Measurements from ENCODE around the gene DNM3.
"Not testable (repeated sequence)": the region's sequence is repeated elsewhere in the genome, so short reads cannot be mapped to it uniquely, and the experiment has no call there.

The DNM3 gene

GRCh38 chr1:172356620-172357019 lies 515.3 kb downstream of the DNM3 start:
- no peak for DNase-seq (ENCODE audit: low read depth, low spot score)

DNA sequence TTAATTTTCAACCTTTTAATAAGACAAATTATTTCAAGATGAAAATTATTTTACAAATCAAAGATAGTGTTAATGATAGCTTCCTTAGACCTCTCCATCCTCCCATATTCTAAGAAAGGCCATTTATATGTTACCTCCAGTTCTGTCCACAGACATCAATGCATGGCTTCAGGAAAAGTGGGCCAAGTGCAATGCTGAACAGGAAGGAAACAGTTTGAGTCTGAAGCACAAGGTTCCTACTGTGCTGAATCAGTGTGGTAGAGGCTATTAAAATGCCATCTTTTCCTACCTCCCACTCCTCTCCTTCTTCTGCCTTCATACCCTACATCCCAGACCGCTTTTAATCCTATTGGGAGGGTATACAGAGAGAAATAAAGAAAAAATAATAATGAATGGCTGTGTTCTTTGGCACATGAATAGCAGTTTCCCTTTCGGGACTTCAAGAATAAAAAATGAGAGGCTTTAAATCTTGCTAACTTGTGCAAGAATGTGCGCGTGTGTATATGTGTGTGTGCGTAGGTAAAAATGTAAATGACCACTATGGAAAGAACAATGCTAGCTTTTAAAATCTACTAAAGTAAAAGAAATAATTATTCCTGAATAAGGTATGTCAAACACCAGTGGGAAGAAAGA lies 516.6 kb downstream of the DNM3 start:
- DNase-seq (ENCODE audit: low read depth, low spot score), result no peak

DNA sequence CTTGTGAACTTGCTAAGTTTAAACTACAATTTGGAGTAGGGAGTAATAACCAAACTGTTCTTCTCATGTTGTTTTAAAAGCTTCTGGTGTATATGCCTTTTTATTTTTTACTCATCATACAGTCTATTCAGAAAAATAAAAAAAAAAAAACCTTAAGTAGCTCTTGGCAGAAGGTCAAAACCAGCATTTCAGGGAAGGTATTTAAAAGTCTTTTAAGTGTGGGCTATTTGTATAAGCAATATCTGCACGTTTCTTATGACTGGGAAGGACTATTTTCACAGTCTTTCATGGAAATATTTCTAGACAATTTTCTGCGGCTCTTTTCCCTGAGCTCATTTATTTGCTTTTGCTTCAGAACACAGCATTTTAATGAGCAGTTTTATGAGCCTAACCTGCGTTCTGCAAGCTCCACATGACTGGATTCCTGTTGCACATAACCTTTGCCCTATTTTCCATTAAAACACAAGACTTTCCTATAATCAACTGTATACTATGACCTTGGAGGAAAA lies 518.2 kb downstream of the DNM3 start:
- no peak for DNase-seq (ENCODE audit: low read depth, low spot score)

DNA sequence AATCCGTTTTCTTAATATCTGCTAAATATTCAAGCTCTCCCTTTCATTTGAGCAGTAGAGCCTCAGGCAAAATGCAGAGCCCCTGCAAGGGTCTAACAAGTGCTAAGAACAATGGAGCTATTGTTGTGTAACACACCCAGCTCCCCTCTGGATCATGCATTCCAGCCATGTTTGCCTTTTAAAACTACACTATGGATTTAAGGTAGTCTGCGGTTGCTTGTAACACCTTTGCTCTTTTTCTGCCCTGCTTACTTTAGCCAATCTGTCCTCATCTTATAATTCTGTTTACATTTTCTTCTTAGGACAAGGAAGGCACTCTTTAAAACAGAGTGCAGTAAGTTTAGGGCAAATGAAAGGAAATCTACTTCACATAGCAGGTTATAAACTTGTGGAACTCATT lies 519.2 kb downstream of the DNM3 start:
- no peak for DNase-seq (ENCODE audit: low read depth, low spot score)

GRCh38 chr1:172360985-172361384 lies 519.7 kb downstream of the DNM3 start:
- no peak for DNase-seq (ENCODE audit: low read depth, low spot score)

DNA sequence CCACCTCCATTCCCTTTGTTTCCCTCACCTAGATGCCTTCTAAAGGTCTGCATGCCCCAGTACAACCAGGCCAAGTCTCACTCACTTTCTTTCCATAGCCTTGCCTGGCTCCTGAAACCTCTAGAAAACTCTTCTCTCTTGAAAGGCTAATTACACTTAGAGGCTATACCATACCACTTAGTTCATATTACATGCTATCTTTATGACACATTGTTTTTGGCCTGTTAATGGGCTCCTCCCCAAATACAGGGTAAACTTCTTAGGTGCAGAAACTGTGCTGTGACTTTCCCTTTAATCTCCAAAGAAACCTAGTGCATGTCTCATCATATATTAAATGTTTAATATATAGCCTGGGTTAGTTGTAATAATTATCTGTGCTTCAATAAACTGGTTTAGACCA lies 522.6 kb downstream of the DNM3 start:
- DNase-seq (ENCODE audit: low read depth, low spot score), result no peak

DNA sequence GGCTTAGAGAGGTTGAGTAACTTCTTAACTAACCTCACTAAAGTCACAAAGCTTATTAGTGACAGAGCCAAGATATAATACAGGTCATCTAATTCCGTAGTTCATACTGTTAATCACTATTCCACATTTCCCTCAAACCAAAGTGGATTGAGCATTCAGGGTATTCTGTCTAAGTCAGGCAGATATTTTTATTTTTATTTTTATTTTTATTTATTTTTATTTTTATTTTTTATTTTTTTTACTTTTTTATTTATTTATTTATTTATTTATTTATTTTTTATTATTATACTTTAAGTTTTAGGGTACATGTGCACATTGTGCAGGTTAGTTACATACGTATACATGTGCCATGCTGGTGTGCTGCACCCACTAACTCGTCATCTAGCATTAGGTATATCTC lies 530.3 kb downstream of the DNM3 start:
- DNase-seq (ENCODE audit: low read depth, low spot score), result not testable (repeated sequence)

DNA sequence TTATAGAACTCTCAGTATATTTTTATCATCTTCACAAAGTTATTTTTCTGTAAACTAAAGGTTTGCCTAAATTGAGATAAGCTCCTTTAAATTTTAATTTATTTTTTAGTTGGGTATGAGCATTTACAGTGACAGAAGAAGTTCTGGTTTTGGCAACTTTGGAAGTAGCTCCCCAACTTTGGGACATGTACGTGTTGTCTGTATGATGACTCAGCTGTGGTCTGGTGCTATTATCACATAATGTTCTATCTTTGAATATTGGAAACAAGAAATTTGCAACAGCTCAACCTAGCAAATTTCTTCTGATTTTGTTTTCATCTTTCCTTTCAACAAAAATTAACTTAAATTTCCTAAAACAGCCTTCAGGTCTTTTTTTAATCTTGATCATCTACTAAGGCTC lies 532.6 kb downstream of the DNM3 start:
- no peak for DNase-seq (ENCODE audit: low read depth, low spot score)

- DNase-seq (ENCODE audit: low read depth, low spot score), result no peak
Measured at GRCh38 chr1:172375211-172375631, 533.9 kb downstream of the DNM3 start.

DNA sequence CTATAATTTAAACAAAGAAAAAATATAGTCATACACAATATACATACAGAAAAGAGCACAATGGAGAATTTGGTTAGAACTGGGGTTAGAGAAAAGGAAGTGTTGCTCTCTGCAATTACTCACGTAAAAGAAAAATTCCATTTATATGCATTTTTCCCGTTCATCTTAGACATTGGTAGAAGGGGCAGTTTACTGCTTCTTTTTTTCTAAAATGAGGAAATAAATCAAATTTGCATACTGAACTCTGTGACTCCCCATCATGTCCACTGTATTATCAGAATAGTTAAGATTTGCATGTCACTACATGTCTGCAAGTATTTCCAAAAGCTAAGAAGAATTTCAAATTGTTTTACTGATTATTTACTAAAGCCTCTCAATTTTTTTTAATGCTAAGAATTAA lies 535.1 kb downstream of the DNM3 start:
- DNase-seq (ENCODE audit: low read depth, low spot score), result no peak

DNA sequence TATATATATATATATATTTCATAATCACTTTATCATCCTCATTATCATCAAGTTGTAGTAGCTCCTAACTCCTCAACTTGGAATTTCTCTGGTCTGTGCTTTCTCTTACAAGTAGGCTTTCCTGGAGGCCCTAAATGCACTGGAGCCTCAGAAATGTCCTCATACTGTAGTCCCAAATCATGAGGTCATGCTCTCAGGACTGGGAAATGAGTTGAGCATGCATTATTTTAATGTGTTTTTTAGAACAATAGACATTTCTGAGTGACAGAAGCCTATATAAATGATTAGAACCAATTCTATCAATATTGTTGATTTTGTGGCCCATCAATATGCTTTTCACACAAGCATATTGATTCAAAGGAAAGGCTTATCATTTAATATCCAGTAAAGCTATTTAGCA lies 536.3 kb downstream of the DNM3 start:
- DNase-seq (ENCODE audit: low read depth, low spot score), result no peak

DNA sequence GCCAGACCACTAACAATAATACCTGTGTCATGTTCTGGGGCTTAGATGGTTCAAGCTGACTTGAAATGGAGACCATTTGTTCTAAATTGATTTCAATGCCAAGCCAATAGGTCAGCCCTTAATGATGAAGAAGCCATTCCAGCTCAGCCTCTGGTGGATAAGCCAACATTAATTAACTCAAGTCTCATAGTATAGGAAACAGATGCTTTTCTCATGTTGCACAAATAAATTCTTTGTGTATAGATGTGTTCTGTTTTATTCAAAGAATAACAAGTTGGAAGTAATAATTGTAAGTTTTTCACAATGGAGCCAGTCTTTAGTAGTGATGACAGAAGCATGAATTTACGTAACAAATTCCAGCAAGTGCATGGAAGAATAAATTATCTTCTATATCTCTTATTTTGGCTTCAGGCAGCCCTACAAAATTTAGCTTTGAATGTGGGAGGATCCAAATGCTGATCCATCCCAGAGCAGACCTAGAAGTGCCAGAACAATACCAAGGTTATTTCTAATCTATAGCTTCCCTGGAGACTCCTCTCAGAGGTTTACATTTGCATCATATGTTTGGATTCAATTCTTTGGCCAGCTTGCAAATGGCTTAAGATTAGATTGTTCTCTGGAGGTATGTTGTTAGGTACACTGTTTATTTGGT lies 536.9 kb downstream of the DNM3 start:
- DNase-seq (ENCODE audit: low read depth, low spot score), result no peak

DNA sequence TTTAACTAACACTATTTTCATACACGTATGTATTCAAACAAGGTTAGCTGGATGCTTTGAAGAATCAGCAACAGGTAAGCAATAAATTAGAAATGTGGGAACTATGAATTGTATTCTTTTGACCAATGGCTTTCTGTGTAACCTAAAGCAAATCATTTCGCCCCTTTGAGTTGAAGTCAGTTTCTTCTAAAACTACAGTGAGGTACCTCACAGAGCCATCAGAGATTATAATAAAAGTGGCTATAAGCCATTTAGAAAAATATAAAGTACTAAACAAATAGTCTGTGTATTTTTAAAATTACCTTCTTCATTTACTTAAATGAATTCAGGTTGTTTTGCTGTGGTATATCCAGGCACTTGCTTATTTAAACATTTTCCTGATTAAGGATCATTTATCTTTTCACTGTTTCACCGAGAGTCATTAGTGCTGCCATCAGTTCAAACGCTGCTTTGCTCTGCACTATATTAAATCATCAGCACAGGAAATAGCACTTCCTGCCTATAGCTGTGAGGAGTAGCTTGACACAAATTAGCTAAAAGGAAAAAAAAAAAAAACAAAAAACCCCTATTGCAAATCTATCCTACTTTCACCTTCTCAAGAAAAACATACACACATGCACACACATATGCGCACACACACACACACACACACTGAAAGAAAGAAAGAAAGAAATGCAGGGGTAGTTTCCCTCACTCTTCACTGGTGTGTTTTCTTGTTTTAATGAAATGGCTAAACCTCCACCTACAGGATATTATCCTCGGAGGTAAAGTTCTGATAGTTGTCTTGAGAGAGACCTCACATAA lies 539.3 kb downstream of the DNM3 start:
- no peak for DNase-seq (ENCODE audit: low read depth, low spot score)

DNA sequence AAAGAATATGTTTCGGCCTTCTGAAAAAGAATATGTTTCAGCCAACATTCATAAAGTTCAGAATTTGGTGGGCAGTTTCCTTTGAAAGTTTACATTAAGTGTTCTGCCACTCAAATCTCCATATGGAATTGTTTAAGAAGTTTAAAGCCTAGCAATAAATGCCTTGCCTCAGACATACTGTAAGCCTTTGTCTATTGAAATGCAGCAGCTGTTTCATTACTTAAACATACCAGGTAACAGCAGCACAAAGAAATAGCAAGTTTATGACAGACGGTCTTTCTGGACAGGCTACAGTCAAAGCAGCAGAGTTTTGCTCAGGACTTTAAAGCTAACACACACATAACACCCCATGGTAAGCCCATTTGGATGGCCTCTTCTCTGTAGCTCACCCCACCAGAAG lies 540.6 kb downstream of the DNM3 start:
- DNase-seq (ENCODE audit: low read depth, low spot score), result no peak

GRCh38 chr1:172382406-172382805 lies 541.1 kb downstream of the DNM3 start:
- DNase-seq (ENCODE audit: low read depth, low spot score), result no peak

DNA sequence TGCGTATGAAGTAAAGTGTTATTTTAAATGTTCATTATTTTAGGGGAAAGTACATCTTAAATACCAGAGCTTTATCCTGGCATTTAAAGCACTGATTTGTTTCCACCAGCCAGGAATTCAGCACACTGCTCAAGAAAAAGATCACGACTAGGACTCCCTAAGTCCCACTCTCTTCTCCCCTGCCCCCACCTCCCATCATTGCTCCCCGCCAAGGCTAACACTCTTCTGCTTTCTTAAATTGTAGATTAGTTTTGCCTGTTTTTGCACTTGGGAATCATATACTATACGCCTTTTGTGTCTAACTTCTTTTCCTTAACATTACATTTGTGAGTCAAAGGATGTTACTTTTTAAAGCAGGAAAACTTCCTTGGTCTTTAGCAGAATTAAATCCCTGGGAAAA lies 541.7 kb downstream of the DNM3 start:
- no peak for DNase-seq (ENCODE audit: low read depth, low spot score)

DNA sequence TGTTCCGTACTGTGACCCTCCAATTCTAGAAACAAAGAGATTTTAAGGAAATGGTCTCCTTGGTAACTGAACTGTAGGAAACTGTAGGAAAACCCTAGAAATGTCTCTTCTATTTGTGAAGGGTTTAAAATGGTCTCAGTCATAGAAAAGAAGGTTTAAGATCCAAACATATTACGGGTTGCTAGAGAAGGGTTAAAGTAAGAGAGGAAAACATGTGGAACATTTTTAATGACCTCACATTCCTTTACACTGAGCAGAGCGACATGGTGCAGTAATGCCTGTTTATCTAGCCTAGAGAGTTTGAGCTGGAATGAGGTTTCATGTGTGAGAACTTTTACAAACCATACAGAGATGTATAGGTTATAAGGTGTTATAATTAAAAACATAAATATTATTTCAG lies 542.2 kb downstream of the DNM3 start:
- DNase-seq (ENCODE audit: low read depth, low spot score), result no peak

DNA sequence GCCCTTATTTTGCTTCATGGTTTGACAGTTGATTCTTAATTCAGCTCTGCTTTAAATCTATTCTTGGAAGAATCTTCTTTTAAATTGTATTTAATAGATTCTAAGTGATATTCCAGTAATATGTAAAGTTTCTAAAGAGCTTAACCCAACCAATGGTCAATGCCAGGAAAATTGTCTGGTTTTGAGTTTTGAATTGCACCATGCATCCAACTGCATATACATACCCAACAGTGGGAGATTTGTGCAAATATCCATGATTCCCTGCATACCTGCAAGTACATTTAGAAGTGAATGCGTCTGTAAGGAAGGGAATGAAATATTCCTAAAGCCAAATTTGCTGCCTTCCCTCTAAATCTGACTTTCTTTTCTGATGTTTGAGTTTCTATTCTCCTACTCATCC lies 543.4 kb downstream of the DNM3 start:
- DNase-seq (ENCODE audit: low read depth, low spot score), result no peak

DNA sequence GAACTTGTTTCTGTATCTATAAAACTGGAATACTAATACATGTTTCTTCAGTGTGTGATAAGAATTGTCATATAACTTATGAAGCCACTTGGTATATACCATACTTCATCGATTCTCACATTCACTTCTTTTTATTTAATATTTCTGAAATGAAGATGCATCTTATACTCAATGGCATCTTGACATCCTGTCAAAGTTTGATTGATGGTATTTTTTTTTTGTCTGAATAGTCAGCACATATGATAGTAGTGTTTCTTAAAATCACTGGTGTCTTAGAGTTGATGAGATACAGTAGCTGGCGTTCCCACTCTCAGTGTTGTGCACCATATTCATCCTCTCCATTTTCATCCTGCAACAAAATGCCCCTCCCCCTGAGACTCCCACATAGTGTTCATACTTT lies 544.7 kb downstream of the DNM3 start:
- DNase-seq (ENCODE audit: low read depth, low spot score), result no peak

GRCh38 chr1:172388490-172388889 lies 547.2 kb downstream of the DNM3 start:
- no peak for DNase-seq (ENCODE audit: low read depth, low spot score)

- DNase-seq (ENCODE audit: low read depth, low spot score), result no peak
Measured at GRCh38 chr1:172390301-172390682, 549.0 kb downstream of the DNM3 start.

DNA sequence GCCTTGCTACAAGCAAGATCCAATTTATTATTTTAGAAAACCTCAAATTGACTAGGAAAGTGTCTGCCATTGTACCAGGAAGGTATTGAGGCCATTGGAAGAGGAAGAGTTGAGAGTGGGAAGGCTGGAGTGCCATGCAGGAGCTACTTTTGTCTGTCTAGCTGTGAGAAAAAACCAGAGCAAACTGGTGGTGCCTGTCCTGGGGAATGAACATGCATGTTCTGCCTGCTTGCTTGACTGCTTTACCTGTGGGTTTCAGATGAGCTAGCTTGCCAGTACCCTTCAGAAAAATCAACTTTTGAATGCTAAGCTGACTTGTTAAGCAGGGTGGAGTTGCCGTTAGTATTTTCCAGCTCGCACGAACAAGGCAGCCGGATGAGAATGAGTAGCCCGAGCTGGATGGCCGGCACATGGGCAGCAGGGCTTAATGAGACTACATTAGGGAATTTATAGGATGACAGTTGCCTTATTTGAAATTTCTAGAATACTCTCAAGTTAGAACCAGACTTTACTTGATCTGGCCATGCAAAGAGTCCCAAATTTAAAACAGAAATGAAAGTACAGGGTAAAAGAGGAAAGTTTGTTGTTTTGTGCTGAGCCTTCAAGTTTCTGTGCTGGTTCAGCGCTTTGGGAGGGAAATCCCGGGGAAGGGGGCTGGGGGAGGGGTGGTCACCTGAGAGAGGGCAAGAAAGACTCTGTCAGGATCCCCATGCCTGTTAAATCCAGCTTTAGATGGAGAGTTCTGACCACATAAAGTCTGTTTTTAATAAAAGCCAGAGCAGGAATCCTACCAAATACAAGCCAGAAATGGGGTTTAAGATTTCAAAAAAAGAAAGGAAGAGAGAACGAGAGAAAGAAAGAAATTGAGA lies 549.6 kb downstream of the DNM3 start:
- no peak for DNase-seq (ENCODE audit: low read depth, low spot score)

All from smooth muscle cell of the brain vasculature (primary cell).